ENCODE measurements around the gene TBXAS1. TPM values are rescaled to one million over a fixed set of nuclear protein-coding genes. Genes with fewer than 3 reads are reported as not detected.

The TBXAS1 gene
- total and polyA plus RNA-seq, 2 of the 8 experiments (the other 6 are each of a cell fraction or from before 2014, with no cell fraction given) = 0.86 to 2.1 TPM

GRCh38 chr7:140004672-140005071, 175.6 kb downstream of the TBXAS1 start (continued):
- TF ChIP-seq CHD7 (IDR thresholded peaks at IDR 0.05; ENCODE audit: insufficient replicate concordance, low read length) = no peak
- no peak for TF ChIP-seq CREB1 (IDR thresholded peaks at IDR 0.05)
- TF ChIP-seq KDM4A (IDR thresholded peaks at IDR 0.05; ENCODE audit: low read depth, low read length, severe bottlenecking) = no peak
- TF ChIP-seq HDAC6 (IDR thresholded peaks at IDR 0.05; ENCODE audit: low read depth, low read length) = no peak
- TF ChIP-seq CHD1 (IDR thresholded peaks at IDR 0.05; ENCODE audit: low read depth, low read length) = no peak
- no peak for TF ChIP-seq JUN (IDR thresholded peaks at IDR 0.05; ENCODE audit: low read depth, low read length)
- TF ChIP-seq NRF1 (IDR thresholded peaks at IDR 0.05; ENCODE audit: low read depth, low read length) = no peak
- TF ChIP-seq E2F6 (IDR thresholded peaks at IDR 0.05) = no peak
- no peak for TF ChIP-seq EZH2 (IDR thresholded peaks at IDR 0.05; ENCODE audit: low read depth, low read length, severe bottlenecking)
- TF ChIP-seq SUZ12 (IDR thresholded peaks at IDR 0.05; ENCODE audit: low read length) = no peak
- TF ChIP-seq BRCA1 (IDR thresholded peaks at IDR 0.05; ENCODE audit: low read depth, low read length) = no peak

Data from H1 (cell line).